B cell (primary cell): ENCODE measurements around the gene ESR1.

Experiments used
- CTCF ChIP-seq: fragments of 200-600 bp; IDR thresholded peaks from one replicate; pipeline ENCODE4 v1.8.0; 2022; ENCODE audit warnings: antibody characterized with exemption, mild to moderate bottlenecking
- EZH2 ChIP-seq: IDR thresholded peaks from 2 replicates; pipeline ENCODE4 v1.6.1; 2012; ENCODE audit warnings: borderline replicate concordance, low read depth, mild to moderate bottlenecking, moderate library complexity, low read length; ENCODE audit not compliant: insufficient read depth, poor library complexity, severe bottlenecking

DNA sequence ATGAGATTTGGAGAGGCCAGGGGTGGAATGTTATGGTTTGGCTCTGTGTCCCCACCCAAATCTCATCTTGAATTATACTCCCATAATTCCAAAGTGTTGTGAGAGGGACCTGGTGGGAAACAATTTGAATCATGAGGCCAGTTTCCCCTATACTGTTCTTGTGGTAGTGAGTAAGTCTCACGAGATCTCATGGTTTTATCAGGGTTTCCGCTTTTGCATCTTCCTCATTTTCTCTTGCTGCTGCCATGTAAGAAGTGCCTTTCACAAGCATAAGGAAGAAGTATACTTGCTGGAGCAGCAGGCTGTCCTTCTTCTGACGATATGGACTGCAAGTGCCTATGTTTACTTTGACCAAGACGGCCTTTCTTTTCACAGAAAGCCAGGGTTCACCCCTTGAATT is 270.5 kb downstream of the ESR1 start:
- TF ChIP-seq CTCF (no peak), EZH2 (no peak)
